Measurements from ENCODE around the gene PACRG. TPM values are rescaled to one million over a fixed set of nuclear protein-coding genes. Genes with fewer than 3 reads are reported as not detected.

The PACRG gene
- total RNA-seq, 1 experiment from 2014 or later = 0.26 TPM

- Histone ChIP-seq H3K23ac (ENCODE audit: insufficient read length, low read depth, low read length) (no peak overlapping the region), H3K4me2 (ENCODE audit: insufficient read depth, insufficient read length, low read length) (no peak overlapping the region), H4K5ac (ENCODE audit: insufficient read length, low read depth, low read length) (no peak overlapping the region), H3K79me2 (ENCODE audit: insufficient read depth, low read length) (no peaks in the 10 kb centered on the region), H3K23me2 (ENCODE audit: insufficient read length, low read depth, low read length, poor library complexity, severe bottlenecking) (no peaks in the 10 kb centered on the region), H2BK15ac (ENCODE audit: low read depth, low read length) (no peak overlapping the region), H3K9ac (ENCODE audit: extremely low read depth, insufficient read length, low read length) (no peak overlapping the region), H2BK5ac (ENCODE audit: insufficient read length, low read length) (no peak overlapping the region), H3K27me3 (ENCODE audit: insufficient read depth, low read length) (no peaks in the 10 kb centered on the region), H3T11ph (ENCODE audit: low read length) (no peak overlapping the region), H4K91ac (ENCODE audit: insufficient read length, low read depth, low read length) (no peak overlapping the region), H3K56ac (ENCODE audit: insufficient read length, low read depth, low read length) (no peak overlapping the region), H3K27ac (ENCODE audit: insufficient read length, low read depth, low read length) (no peak overlapping the region), H3K79me1 (ENCODE audit: insufficient read depth, low read depth, low read length, poor library complexity, severe bottlenecking) (no peaks in the 10 kb centered on the region), H2AK5ac (ENCODE audit: insufficient read length, low read length) (no peak overlapping the region), H2AFZ (ENCODE audit: low read length) (no peak overlapping the region), H3K4me1 (ENCODE audit: insufficient read depth, low read length) (no peaks in the 10 kb centered on the region), H3K14ac (ENCODE audit: insufficient read depth, low read length) (no peak overlapping the region), H2BK20ac (ENCODE audit: low read depth, low read length, poor library complexity, severe bottlenecking) (no peak overlapping the region), H3K4ac (ENCODE audit: low read depth, low read length) (no peak overlapping the region), H2BK120ac (ENCODE audit: low read depth, low read length, poor library complexity, severe bottlenecking) (no peak overlapping the region), H4K8ac (replicated peaks; ENCODE audit: insufficient read length, low read depth, low read length) (no peak overlapping the region), H3K9me3 (ENCODE audit: control insufficient read depth, low read depth, low read length) (no peaks in the 10 kb centered on the region), H2BK12ac (ENCODE audit: insufficient read length, low read depth, low read length) (no peak overlapping the region), H4K20me1 (ENCODE audit: control insufficient read depth, insufficient read depth, insufficient read length) (no peaks in the 10 kb centered on the region), H3K18ac (ENCODE audit: insufficient read length, low read depth, low read length) (no peak overlapping the region)
- H3K9me3 Mint-ChIP-seq = no peaks in the 10 kb centered on the region
- no peak for TF ChIP-seq CTCF (conservative IDR thresholded peaks at IDR 0.05)
- H3K27ac Mint-ChIP-seq = no peak overlapping the region
- no peaks in the 10 kb centered on the region for H3K27me3 Mint-ChIP-seq (ENCODE audit: low read depth)
- no peaks in the 10 kb centered on the region for H3K36me3 Mint-ChIP-seq (ENCODE audit: insufficient read depth in 1 of 3, low read depth in 3 of 3)
- H3K4me3 Mint-ChIP-seq = no peak overlapping the region
- WGBS (ENCODE audit: extremely low coverage, insufficient read length, low lambda C conversion rate) = no CpG with 5 or more reads among the region's 6 CpGs
- H3K4me1 Mint-ChIP-seq = peaks cover 4 to 7% of the 10 kb centered on the region in 2 experiments
- DNase-seq = no peak
Observed at GRCh38 chr6:163296835-163297519, 569.2 kb downstream of the PACRG start.
